AG09319 (cell line): ENCODE data around the gene WBP1.

Experiments
- DNase-seq: peaks from one replicate; pipeline ENCODE4 v3.0.0-alpha.2; 2010; ENCODE audit warnings: low read depth; ENCODE audit errors: extremely low read depth
- TF ChIP-seq, protein P1 (sequence below): IDR thresholded peaks from 2 replicates; pipeline ENCODE4 v1.5.1; 2011; ENCODE audit warnings: low read depth, mild to moderate bottlenecking, inconsistent platforms, low read length, moderate library complexity

WBP1 gene

DNA sequence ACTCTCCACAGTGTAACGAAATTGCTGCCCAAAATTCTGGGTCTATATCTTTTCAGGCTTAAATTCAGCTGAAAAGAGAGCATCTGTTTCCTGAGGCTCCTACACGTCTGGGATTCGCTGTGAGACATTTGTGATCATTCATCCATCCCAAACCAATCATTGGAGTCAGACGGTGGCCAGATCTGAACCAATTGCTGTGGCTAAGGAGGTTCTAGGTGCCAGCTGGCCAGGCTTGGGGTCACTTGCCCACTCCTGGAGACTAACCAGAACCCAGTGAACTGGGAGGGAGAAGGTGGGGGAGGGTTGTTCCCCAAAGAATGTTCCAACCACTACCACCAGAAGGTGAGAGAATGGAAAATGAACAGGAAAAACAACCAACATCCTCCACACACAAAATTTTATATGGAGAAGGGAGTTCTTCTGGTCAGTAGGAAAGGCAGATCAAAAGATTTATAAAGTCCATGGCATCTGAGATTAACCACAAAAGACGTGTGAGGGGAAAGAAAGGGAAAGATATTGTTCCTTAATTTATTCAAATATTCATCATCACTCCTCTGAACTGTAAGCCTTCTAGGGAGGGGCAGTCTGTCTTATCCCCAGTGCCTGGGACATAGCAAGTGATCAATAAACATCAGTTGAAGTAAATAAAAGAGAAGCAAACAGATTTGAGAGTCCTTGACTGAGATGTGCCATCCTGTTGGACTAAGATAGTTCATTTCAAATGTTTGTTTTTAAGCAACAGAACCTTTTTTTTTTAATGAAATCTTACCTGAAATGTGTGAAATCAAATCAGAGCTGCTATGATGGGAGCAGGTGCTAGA lies 13.5 kb upstream of the WBP1 start:
- TF ChIP-seq, protein P1, sequence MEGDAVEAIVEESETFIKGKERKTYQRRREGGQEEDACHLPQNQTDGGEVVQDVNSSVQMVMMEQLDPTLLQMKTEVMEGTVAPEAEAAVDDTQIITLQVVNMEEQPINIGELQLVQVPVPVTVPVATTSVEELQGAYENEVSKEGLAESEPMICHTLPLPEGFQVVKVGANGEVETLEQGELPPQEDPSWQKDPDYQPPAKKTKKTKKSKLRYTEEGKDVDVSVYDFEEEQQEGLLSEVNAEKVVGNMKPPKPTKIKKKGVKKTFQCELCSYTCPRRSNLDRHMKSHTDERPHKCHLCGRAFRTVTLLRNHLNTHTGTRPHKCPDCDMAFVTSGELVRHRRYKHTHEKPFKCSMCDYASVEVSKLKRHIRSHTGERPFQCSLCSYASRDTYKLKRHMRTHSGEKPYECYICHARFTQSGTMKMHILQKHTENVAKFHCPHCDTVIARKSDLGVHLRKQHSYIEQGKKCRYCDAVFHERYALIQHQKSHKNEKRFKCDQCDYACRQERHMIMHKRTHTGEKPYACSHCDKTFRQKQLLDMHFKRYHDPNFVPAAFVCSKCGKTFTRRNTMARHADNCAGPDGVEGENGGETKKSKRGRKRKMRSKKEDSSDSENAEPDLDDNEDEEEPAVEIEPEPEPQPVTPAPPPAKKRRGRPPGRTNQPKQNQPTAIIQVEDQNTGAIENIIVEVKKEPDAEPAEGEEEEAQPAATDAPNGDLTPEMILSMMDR: no peak
- no peak for DNase-seq

GRCh38 chr2:74447230-74447999 lies 10.8 kb upstream of the WBP1 start:
- no peak for DNase-seq
- TF ChIP-seq, protein P1: no peak

- TF ChIP-seq, protein P1: no peak
- no peak for DNase-seq
Measured at GRCh38 chr2:74448771-74449170, 9.5 kb upstream of the WBP1 start.

DNA sequence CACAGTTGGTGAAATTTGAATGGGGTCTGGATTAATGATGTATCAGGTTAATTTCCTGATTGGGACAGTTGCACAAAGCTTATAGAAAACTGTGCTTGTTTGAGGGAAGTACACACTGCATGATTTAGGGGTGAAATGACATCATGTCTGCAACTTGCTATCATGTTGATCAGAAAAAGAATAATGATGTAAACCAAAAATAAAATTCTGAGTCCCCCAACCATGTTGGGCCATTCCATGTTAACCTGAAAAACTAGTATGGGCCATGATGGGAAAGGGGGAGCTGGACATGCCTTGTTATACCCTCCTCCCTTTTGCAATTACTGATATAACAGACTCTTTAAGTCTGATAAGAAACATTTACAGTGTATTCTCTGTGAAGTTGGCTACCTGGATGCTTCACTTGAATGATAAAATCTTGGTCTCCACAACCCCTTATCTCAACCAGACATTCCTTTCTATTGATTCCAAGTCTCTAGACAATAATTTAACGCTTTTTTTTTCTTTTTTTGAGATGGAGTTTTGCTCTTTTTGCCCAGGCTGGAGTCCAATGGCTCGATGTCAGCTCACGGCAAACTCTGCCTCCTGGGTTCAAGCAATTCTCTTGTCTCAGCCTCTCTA lies 7.6 kb upstream of the WBP1 start:
- DNase-seq: no peak
- TF ChIP-seq, protein P1: no peak

DNA sequence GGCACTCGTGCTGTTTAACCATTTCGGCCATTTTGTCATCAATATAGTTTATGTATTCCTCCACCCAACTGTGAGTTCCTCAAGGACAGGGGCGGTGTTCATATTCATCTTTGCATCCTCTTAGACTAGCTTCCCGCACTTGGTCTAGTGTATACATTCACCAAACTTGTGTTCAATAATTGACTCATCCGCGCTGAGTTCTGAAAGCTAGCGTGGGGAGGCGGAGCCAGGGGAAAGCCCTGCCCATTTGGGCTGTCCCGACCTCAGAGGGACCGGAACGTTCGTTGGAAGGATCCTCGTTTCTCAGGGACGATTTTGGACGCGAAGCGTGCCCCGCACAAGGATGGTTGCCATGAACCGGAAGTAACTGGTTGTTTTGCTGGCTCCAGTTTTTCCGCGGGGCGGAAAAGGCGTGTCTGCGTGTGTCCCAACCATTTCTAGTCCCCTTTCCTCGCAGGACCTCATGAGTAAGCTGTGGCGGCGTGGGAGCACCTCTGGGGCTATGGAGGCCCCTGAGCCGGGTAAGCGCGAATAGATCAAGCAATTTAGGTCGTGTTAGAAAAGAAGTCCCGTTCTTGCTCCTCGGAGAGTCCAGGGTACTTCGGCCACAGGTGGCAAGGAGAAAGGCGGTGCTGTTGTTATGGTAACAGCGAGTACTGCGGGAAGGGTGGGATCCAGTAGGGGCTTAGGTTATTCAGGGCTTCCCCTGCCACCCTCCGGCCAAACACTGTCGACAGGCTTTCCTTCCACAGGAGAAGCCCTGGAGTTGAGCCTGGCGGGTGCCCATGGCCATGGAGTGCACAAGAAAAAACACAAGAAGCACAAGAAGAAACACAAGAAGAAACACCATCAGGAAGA lies 3.4 kb upstream of the WBP1 start, which contains the start of gene INO80B:
INO80B (plus strand) TSS at position 434 of the 858 bp plus-strand sequence; CDS start at position 464, 30 bp downstream.
- peak; percentile 95 for DNase-seq
- TF ChIP-seq, protein P1: no peak

- DNase-seq: no peak
Measured at GRCh38 chr2:74457129-74457548, 1.1 kb upstream of the WBP1 start.

More at GRCh38 chr2:74457129-74457548, 1.1 kb upstream of the WBP1 start:
- TF ChIP-seq, protein P1: no peak
